ENCODE measurements around the gene MAP4K4. TPM values are rescaled to one million over a fixed set of nuclear protein-coding genes. Genes with fewer than 3 reads are reported as not detected.
A peak's percentile ranks its signal among the peaks of the same experiment; 100 is the strongest.

MAP4K4 gene
- total and polyA plus RNA-seq, 2 of the 4 experiments (the other 2 are of a cell fraction) = 89.4 to 124 TPM

GRCh38 chr2:101787097-101787496 is 89.6 kb downstream of the MAP4K4 start:
- WGBS, 2 experiments (ENCODE audit: extremely low coverage in 2 of 2, insufficient read length in 1 of 2) = no CpG with 5 or more reads among the region's 3 CpGs
- Histone ChIP-seq H3K4me2 (ENCODE audit: low read depth, low read length) (no peak overlapping the region), H3K27ac (ENCODE audit: insufficient read depth, low read length) (no peak overlapping the region), H2BK20ac (ENCODE audit: low read depth, low read length) (no peak overlapping the region), H3K79me1 (ENCODE audit: low read depth in 1 of 2, low read length in 2 of 2) (peaks cover 38 to 83% of the 10 kb centered on the region in 2 experiments), H3K9me3 (ENCODE audit: control insufficient read depth, insufficient read depth, low read length) (no peaks in the 10 kb centered on the region), H2BK15ac (ENCODE audit: low read depth, low read length) (no peak overlapping the region), H2BK5ac (ENCODE audit: low read depth, low read length, poor library complexity, severe bottlenecking) (no peak overlapping the region), H3K14ac (replicated peaks; ENCODE audit: low read depth, low read length) (no peak overlapping the region), H4K5ac (ENCODE audit: low read depth, low read length) (no peak overlapping the region), H4K91ac (ENCODE audit: insufficient read depth, low read depth, low read length) (no peak overlapping the region), H3K36me3 (ENCODE audit: control insufficient read depth, insufficient read depth, low read length) (peaks cover 6% of the 10 kb centered on the region), H3K4ac (ENCODE audit: low read depth, low read length) (no peak overlapping the region), H2AK9ac (replicated peaks; ENCODE audit: low read depth, low read length, poor library complexity) (no peak overlapping the region), H3K23ac (ENCODE audit: low read depth, low read length) (no peak overlapping the region), H3K4me3 (ENCODE audit: insufficient read depth, low read depth, low read length) (no peak overlapping the region), H3K4me1 (ENCODE audit: control insufficient read depth, insufficient read depth, low read length) (peaks cover 19% of the 10 kb centered on the region), H3K9me1 (ENCODE audit: insufficient read depth, low read length) (peaks cover 27% of the 10 kb centered on the region), H4K20me1 (ENCODE audit: insufficient read depth, low read length) (peaks cover 85% of the 10 kb centered on the region), H2BK120ac (ENCODE audit: low read depth, low read length) (no peak overlapping the region), H3K9ac (ENCODE audit: low read depth, low read length) (no peak overlapping the region), H3K27me3 (ENCODE audit: control insufficient read depth, insufficient read depth, low read length) (no peaks in the 10 kb centered on the region), H3K56ac (ENCODE audit: extremely low read depth, insufficient read depth, low read length) (no peak overlapping the region), H2AK5ac (ENCODE audit: low read depth, low read length) (no peak overlapping the region), H3K18ac (ENCODE audit: low read depth, low read length) (no peak overlapping the region), H4K8ac (ENCODE audit: low read depth in 2 of 2, low read length in 2 of 2) (no peak overlapping the region), H2AFZ (replicated peaks; ENCODE audit: low read length, poor library complexity) (no peak overlapping the region)
- ChIA-PET POLR2A (ENCODE audit: unreplicated experiment) (no interaction called here), CTCF (no interaction called here)
- intact Hi-C loops (cut with micrococcal nuclease) = no loop called here
- dilution Hi-C loops (cut with HindIII; ENCODE audit: low sequenced_read_pairs, unreplicated experiment) = no loop called here
- in situ Hi-C loops (cut with MboI; ENCODE audit: low sequenced_read_pairs) = no loop called here
- no peak for TF ChIP-seq ELK1 (IDR thresholded peaks at IDR 0.05; ENCODE audit: borderline replicate concordance, low read depth, low read length)
- TF ChIP-seq CHD1 (IDR thresholded peaks at IDR 0.05; ENCODE audit: low read depth, low read length) = no peak
- TF ChIP-seq, protein P1, sequence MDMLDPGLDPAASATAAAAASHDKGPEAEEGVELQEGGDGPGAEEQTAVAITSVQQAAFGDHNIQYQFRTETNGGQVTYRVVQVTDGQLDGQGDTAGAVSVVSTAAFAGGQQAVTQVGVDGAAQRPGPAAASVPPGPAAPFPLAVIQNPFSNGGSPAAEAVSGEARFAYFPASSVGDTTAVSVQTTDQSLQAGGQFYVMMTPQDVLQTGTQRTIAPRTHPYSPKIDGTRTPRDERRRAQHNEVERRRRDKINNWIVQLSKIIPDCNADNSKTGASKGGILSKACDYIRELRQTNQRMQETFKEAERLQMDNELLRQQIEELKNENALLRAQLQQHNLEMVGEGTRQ (IDR thresholded peaks at IDR 0.05; ENCODE audit: low read depth, low read length) = no peak
- no peak for TF ChIP-seq BHLHE40 (IDR thresholded peaks at IDR 0.05; ENCODE audit: low read depth, low read length)
- TF ChIP-seq MAZ (IDR thresholded peaks at IDR 0.05; ENCODE audit: borderline replicate concordance, low read depth, low read length) = no peak
- no peak for TF ChIP-seq RAD21 (IDR thresholded peaks at IDR 0.05; ENCODE audit: low read length)
- no peak for TF ChIP-seq MAFK (IDR thresholded peaks at IDR 0.05; ENCODE audit: low read depth, low read length)
- no peak for TF ChIP-seq CEBPB (IDR thresholded peaks at IDR 0.05; ENCODE audit: low read depth, low read length)
- TF ChIP-seq, protein P2, sequence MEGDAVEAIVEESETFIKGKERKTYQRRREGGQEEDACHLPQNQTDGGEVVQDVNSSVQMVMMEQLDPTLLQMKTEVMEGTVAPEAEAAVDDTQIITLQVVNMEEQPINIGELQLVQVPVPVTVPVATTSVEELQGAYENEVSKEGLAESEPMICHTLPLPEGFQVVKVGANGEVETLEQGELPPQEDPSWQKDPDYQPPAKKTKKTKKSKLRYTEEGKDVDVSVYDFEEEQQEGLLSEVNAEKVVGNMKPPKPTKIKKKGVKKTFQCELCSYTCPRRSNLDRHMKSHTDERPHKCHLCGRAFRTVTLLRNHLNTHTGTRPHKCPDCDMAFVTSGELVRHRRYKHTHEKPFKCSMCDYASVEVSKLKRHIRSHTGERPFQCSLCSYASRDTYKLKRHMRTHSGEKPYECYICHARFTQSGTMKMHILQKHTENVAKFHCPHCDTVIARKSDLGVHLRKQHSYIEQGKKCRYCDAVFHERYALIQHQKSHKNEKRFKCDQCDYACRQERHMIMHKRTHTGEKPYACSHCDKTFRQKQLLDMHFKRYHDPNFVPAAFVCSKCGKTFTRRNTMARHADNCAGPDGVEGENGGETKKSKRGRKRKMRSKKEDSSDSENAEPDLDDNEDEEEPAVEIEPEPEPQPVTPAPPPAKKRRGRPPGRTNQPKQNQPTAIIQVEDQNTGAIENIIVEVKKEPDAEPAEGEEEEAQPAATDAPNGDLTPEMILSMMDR (conservative IDR thresholded peaks at IDR 0.05; ENCODE audit: low read depth, low read length) = no peak
- TF ChIP-seq NFE2L2 (IDR thresholded peaks at IDR 0.05; ENCODE audit: low read depth, low read length) = no peak
- TF ChIP-seq MXI1 (IDR thresholded peaks at IDR 0.05; ENCODE audit: borderline replicate concordance, low read depth, low read length) = no peak
- TF ChIP-seq FOS (IDR thresholded peaks at IDR 0.05; ENCODE audit: low read depth, low read length) = no peak
- no peak for TF ChIP-seq RFX5 (IDR thresholded peaks at IDR 0.05; ENCODE audit: low read depth, low read length)
- no peak for TF ChIP-seq RCOR1 (IDR thresholded peaks at IDR 0.05; ENCODE audit: insufficient replicate concordance, low read length)
- TF ChIP-seq POLR2A (IDR thresholded peaks at IDR 0.05; ENCODE audit: low read depth, low read length) = no peak
- TF ChIP-seq SMC3 (IDR thresholded peaks at IDR 0.05; ENCODE audit: low read depth, low read length) = no peak
- no TSS peak for BruUV-seq (replicated peaks)
- DNase-seq (peak; percentile 61), ATAC-seq (ENCODE audit: low read depth) (no peak)
